ENCODE results near the gene CDK5RAP1. TPM values are rescaled to one million over a fixed set of nuclear protein-coding genes. Genes with fewer than 3 reads are reported as not detected.

Gene CDK5RAP1
- polyA plus RNA-seq, 1 donor (not counting 4 experiments of a cell fraction or from before 2014, with no cell fraction given) = 34.0 TPM

DNA sequence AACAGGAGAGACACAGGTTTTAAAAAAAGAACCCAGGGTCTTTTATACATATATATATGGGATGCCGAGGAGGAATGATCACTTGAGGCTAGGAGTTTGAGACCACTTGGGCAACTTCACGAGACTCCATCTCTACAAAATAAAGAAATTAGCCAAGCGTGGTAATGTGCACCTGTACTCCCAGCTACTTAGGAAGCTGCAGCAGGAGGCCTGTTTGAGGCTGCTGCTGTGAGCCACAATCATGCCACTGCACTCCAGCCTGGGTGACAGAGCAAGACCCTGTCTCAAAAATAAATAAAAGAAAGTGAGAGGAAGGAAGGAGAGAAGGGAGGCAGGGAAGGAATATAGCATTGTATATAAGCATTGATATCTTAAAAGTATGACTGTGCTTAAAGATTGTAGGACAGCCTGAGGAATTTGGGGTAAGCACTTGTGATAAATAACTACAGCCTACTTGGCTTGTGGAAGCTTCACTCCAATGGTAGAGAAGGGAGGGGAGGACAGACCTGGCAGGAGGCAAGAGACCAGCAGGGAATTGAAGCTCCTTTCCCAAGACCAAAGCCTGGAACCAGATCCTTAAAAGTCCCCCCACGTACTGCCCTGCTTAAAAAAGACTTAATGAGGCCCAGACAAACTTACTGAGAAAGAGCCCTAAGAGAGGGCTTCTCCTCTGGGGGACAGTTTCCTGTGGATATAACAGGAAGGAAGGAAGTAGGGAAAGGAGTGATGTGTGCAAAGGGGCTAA, 44.7 kb upstream of the CDK5RAP1 start:
- Histone ChIP-seq H3K9me3 (ENCODE audit: control insufficient read depth, low read depth, low read length) (no peaks in the 10 kb centered on the region), H3K27me3 (ENCODE audit: control insufficient read depth, extremely low read depth, insufficient read depth, low read length) (peaks cover 7% of the 10 kb centered on the region), H3K36me3 (ENCODE audit: control insufficient read depth in 2 of 2, extremely low read depth in 1 of 2, insufficient read depth in 2 of 2, low read length in 2 of 2) (no peaks in the 10 kb centered on the region), H4K20me1 (ENCODE audit: control insufficient read depth, extremely low read depth, insufficient read depth, low read length) (no peaks in the 10 kb centered on the region), H3K9me1 (ENCODE audit: control insufficient read depth, extremely low read depth, insufficient read depth, low read length) (no peaks in the 10 kb centered on the region), H2AFZ (ENCODE audit: control insufficient read depth, low read length) (no peak overlapping the region), H3K4me1 (ENCODE audit: control insufficient read depth, extremely low read depth, insufficient read depth, low read length) (peaks cover 4% of the 10 kb centered on the region), H3K27ac (ENCODE audit: control insufficient read depth, insufficient read depth, low read length) (no peak overlapping the region), H3K4me2 (ENCODE audit: control insufficient read depth, extremely low read depth, insufficient read depth, low read depth, low read length) (no peak overlapping the region), H3K4me3 (ENCODE audit: control insufficient read depth in 2 of 3, extremely low read depth in 1 of 3, insufficient read depth in 2 of 3, low read depth in 1 of 3, low read length in 3 of 3) (no peak overlapping the region), H3K79me2 (ENCODE audit: control insufficient read depth, insufficient read depth, low read length) (no peaks in the 10 kb centered on the region), H3K9ac (ENCODE audit: control insufficient read depth, extremely low read depth, insufficient read depth, low read length) (no peak overlapping the region)
- TF ChIP-seq CTCF (optimal IDR thresholded peaks at IDR 0.05 in 1 of 3, IDR thresholded peaks at IDR 0.05 in 1 of 3, conservative IDR thresholded peaks at IDR 0.05 in 1 of 3; ENCODE audit: extremely low read depth in 1 of 3, insufficient read depth in 2 of 3, low read length in 3 of 3) = no peak
- TF ChIP-seq EZH2 (IDR thresholded peaks at IDR 0.05; ENCODE audit: low read length) = no peak
- dilution Hi-C loops (cut with MboI; ENCODE audit: extremely low pct_ligation_motif_present, low sequenced_read_pairs) = no loop called here
- FAIRE-seq (no peak), DNase-seq (ENCODE audit: low read depth, low spot score) (no peak)

- FAIRE-seq (no peak), DNase-seq (ENCODE audit: low read depth, low spot score) (no peak)
- no peak overlapping the region for H2AFZ ChIP-seq (ENCODE audit: control insufficient read depth, low read length)
- no peaks in the 10 kb centered on the region for H3K9me3 ChIP-seq (ENCODE audit: control insufficient read depth, low read depth, low read length)
- H3K27me3 ChIP-seq (ENCODE audit: control insufficient read depth, extremely low read depth, insufficient read depth, low read length) = peaks cover 7% of the 10 kb centered on the region
- no peaks in the 10 kb centered on the region for H3K9me1 ChIP-seq (ENCODE audit: control insufficient read depth, extremely low read depth, insufficient read depth, low read length)
- H3K36me3 ChIP-seq (ENCODE audit: control insufficient read depth in 2 of 2, extremely low read depth in 1 of 2, insufficient read depth in 2 of 2, low read length in 2 of 2) = no peaks in the 10 kb centered on the region
- H3K9ac ChIP-seq (ENCODE audit: control insufficient read depth, extremely low read depth, insufficient read depth, low read length) = no peak overlapping the region
- TF ChIP-seq EZH2 (IDR thresholded peaks at IDR 0.05; ENCODE audit: low read length) = no peak
- TF ChIP-seq CTCF (optimal IDR thresholded peaks at IDR 0.05 in 1 of 3, IDR thresholded peaks at IDR 0.05 in 1 of 3, conservative IDR thresholded peaks at IDR 0.05 in 1 of 3; ENCODE audit: extremely low read depth in 1 of 3, insufficient read depth in 2 of 3, low read length in 3 of 3) = peak; percentile 36 to 68 (median 42)
- dilution Hi-C loops (cut with MboI; ENCODE audit: extremely low pct_ligation_motif_present, low sequenced_read_pairs) = no loop called here
- H3K4me1 ChIP-seq (ENCODE audit: control insufficient read depth, extremely low read depth, insufficient read depth, low read length) = peaks cover 4% of the 10 kb centered on the region
- H3K27ac ChIP-seq (ENCODE audit: control insufficient read depth, insufficient read depth, low read length) = no peak overlapping the region
- H3K79me2 ChIP-seq (ENCODE audit: control insufficient read depth, insufficient read depth, low read length) = no peaks in the 10 kb centered on the region
- peak overlapping the region in 1 of 3 experiments; percentile 40 for H3K4me3 ChIP-seq (ENCODE audit: control insufficient read depth in 2 of 3, extremely low read depth in 1 of 3, insufficient read depth in 2 of 3, low read depth in 1 of 3, low read length in 3 of 3)
- H3K4me2 ChIP-seq (ENCODE audit: control insufficient read depth, extremely low read depth, insufficient read depth, low read depth, low read length) = peak overlapping the region; percentile 83
- H4K20me1 ChIP-seq (ENCODE audit: control insufficient read depth, extremely low read depth, insufficient read depth, low read length) = no peaks in the 10 kb centered on the region
Observed at GRCh38 chr20:33444797-33445560, 43.7 kb upstream of the CDK5RAP1 start.
